GM10248 (cell line): Measurements from ENCODE around the gene SLC9C2.

ENCODE experiments used
- CTCF ChIA-PET: fragments of 300-600 bp; sonication (Branson Sonifier 250); formaldehyde crosslinking; extraction: SDS; loops from one replicate; lab custom pipeline; 2021; ENCODE audit warnings: antibody characterized with exemption; lab: Yijun Ruan, JAX
- POLR2A ChIA-PET: fragments of 350-650 bp; sonication (Branson Sonifier 250); formaldehyde crosslinking; extraction: SDS; loops from one replicate; lab custom pipeline; 2020; ENCODE audit warnings: antibody characterized with exemption; lab: Yijun Ruan, JAX
- DNase-seq: peaks from one replicate; pipeline ENCODE4 v3.0.0; 2012; ENCODE audit errors: extremely low spot score
- TF ChIP-seq, protein P1 (sequence below): IDR thresholded peaks from 2 replicates; pipeline ENCODE4 v1.5.1; 2012; ENCODE audit warnings: mild to moderate bottlenecking, low read depth; ENCODE audit errors: extremely low read depth, missing control alignments, control extremely low read depth

The SLC9C2 gene

DNA sequence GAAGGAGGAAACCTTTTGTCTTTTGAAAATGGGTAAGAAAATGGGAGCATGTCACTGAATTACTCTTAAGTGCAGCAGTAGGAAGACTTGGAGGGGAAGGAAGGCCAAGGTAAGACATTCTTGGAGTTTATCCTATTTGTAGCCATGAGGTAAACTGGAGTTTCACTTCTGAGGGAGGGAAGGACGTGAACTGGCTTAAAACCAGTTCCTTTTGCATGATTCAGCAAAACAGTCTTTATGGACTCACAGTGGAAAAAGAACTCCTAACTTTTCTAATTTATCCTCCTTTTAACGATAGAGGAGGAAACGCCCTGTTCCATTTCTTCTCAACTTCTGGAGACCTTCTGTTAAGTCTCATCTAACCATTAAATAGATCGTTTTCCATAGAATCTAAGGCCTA lies 123.2 kb downstream of the SLC9C2 start:
- POLR2A ChIA-PET = no interaction called here
- DNase-seq = no peak
- CTCF ChIA-PET = interaction anchor here (5.1 kb wide), 1 partner anchor 49 kb away, joined by 35 read pairs; no protein-coding TSS in a partner anchor

DNA sequence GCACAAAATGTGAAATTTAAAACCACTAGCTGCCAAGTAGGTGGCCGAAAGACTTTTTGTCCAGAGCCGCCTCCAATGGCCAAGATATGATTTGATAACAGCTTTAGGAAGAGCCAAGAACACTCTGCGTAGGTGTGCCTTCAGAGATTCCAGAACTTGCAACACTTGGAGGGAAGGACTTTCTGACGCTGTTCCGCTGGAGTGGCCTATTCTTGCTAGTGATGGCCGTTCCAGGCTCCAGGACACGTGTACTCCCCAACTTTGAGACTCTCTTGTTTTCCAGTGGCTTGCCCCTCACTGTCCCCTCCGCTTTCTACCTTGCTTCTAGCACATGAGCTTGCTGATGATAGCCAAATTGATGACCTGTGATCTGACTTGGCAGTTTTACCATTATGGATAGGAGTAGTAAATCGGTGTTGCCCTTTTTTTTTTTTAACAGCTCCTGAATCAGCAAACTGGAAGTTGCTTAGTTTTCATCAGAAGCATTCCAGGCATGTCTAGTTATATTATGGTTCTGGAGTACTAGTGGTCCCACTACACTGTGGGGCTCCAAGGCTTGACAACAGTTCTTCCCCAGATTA lies 124.7 kb downstream of the SLC9C2 start:
- CTCF ChIA-PET = interaction anchor here (5.1 kb wide), 1 partner anchor 48 kb away, joined by 35 read pairs; no protein-coding TSS in a partner anchor
- POLR2A ChIA-PET = interaction anchor here (0.9 to 1.1 kb wide), 2 partner anchors 10 to 58 kb away, joined by 3 read pairs; no protein-coding TSS in a partner anchor
- TF ChIP-seq, protein P1, sequence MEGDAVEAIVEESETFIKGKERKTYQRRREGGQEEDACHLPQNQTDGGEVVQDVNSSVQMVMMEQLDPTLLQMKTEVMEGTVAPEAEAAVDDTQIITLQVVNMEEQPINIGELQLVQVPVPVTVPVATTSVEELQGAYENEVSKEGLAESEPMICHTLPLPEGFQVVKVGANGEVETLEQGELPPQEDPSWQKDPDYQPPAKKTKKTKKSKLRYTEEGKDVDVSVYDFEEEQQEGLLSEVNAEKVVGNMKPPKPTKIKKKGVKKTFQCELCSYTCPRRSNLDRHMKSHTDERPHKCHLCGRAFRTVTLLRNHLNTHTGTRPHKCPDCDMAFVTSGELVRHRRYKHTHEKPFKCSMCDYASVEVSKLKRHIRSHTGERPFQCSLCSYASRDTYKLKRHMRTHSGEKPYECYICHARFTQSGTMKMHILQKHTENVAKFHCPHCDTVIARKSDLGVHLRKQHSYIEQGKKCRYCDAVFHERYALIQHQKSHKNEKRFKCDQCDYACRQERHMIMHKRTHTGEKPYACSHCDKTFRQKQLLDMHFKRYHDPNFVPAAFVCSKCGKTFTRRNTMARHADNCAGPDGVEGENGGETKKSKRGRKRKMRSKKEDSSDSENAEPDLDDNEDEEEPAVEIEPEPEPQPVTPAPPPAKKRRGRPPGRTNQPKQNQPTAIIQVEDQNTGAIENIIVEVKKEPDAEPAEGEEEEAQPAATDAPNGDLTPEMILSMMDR = no peak
- no peak for DNase-seq

More for the DNA sequence above, 123.2 kb downstream of the SLC9C2 start:
- TF ChIP-seq, protein P1 = no peak

DNA sequence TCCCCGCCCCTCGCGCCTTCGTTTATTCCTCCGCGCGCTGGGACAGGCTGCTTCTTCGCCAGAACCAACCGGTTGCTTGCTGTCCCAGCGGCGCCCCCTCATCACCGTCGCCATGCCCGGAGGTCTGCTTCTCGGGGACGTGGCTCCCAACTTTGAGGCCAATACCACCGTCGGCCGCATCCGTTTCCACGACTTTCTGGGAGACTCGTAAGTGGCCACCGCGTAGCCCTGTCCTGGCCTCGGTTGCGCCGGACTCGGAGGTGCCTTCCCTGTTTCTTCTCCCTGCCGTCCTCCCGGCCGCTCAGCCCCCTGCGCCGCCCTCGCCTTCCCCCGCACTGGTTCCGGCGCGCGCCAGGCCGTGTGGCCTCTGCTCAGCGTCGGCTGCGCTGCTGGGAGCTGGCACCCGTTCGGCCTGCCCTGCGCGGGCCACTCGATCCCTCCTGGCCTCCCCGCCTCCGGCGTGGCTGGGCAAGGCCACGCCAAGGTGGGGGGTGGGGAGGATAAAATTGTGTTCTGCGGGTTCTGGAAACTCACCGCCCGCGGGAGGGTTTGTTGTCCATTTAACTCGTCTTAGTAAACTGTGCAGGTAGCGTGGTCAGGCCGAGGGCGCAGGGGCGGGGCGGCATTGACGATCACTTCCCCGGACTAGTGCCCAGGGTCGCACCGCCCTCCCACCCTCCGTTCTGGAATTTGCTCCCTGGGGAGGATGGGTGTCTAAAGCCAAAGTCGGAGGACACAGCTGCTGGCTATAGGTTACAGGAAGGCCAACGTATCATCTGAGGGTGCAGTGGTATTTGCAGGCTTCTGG lies 125.4 kb downstream of the SLC9C2 start, which contains the start of gene PRDX6:
Gene PRDX6 (plus strand): TSS at position 50 of the 808 bp plus-strand sequence. CDS start 63 bp downstream, at position 113.
- TF ChIP-seq, protein P1 = no peak
- ChIA-PET CTCF (interaction anchor here (0.9 to 5.1 kb wide), 5 partner anchors 11 to 218 kb away, joined by 3 to 35 read pairs (median 3); no protein-coding TSS in a partner anchor), POLR2A (interaction anchor here (0.6 to 1.3 kb wide), 5 partner anchors 10 to 391 kb away, joined by 3 to 5 read pairs (median 3); partner anchors contain the start of genes GAS5 and ZBTB37)
- DNase-seq = no peak

DNA sequence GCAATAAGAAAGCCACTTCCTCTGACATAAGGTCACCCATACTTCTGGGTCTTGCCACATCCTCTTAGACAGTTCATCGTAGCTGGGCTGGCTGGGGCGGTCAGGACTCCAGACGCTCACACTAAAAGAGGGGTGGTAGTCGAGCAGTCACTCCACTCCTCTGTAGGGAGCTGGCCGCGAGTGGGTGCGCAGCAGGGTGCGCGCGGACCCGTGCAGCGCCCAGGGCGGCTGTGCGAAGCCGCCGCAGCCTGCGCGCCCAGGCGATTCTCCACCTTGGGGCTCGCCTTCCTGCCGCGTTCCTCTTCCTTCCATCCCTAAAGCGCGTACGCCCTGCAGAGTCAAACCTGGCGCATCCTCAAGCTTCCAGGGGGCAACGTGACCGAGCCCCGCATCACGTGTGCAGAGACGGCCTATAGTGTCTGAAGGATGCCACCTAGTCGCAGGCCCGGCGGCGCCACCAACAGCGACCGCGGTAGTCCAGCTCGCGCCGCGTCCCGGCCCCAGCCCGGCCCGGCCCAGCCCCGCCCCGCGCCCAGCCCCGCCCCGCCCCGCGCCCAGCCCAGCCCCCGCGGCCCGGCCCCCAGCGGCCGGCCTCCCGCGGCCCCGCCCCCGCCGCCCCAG lies 126.1 kb downstream of the SLC9C2 start:
- CTCF ChIA-PET = interaction anchor here (0.8 to 5.1 kb wide), 6 partner anchors 10 to 275 kb away, joined by 3 to 35 read pairs (median 3); no protein-coding TSS in a partner anchor

DNA sequence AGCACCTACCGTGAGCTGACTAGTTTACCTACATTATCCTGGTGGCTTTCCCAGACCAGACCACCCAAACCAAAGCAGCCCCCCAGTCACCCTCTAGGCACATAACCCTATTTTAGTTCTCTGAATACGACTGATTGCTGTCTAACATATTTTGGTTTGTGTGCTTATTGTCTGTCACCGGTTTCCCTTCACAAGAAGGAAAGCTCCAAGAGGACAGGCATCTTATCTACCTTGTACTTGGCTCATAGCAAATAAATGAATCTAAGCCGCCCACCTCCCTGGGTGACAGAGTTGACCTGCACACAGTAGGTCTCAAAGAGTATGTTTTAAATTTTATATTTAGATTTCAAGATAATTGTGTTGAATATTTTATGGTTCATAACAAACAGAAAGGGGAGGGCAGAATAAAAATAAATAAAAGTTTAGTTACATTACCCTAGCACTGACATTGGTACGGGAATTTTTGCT lies 126.6 kb downstream of the SLC9C2 start:
- POLR2A ChIA-PET = interaction anchor here (1.3 kb wide), 1 partner anchor 392 kb away, joined by 3 read pairs; the partner anchor contains the start of gene ZBTB37
- TF ChIP-seq, protein P1 = no peak
- DNase-seq = no peak
- CTCF ChIA-PET = interaction anchor here (0.8 to 5.1 kb wide), 8 partner anchors 9 to 275 kb away, joined by 3 to 35 read pairs (median 3); no protein-coding TSS in a partner anchor

More for the DNA sequence above, 126.1 kb downstream of the SLC9C2 start:
- peak; percentile 95 for DNase-seq
- TF ChIP-seq, protein P1 = peak; percentile 23
- POLR2A ChIA-PET = interaction anchor here (0.6 to 1.3 kb wide), 4 partner anchors 18 to 392 kb away, joined by 3 to 5 read pairs (median 3); partner anchors contain the start of genes GAS5 and ZBTB37
